ES-I3 (cell line): ENCODE data around the gene HOXD11.

Experiments
- H3K36me3 ChIP-seq: 2 replicates; pipeline ENCODE4 v1.6.1; 2013; ENCODE audit warnings: mild to moderate bottlenecking, low read length, control low read depth, moderate library complexity; ENCODE audit not compliant: insufficient read depth
- H3K4me1 ChIP-seq: 2 replicates; pipeline ENCODE4 v1.6.1; 2013; ENCODE audit warnings: mild to moderate bottlenecking, control low read depth, low read length; ENCODE audit not compliant: insufficient read depth
- H3K9ac ChIP-seq: 2 replicates; pipeline ENCODE4 v1.6.1; 2013; ENCODE audit warnings: low read depth, mild to moderate bottlenecking, low read length, moderate library complexity
- H3K9me3 ChIP-seq: 2 replicates; pipeline ENCODE4 v1.6.1; 2013; ENCODE audit warnings: mild to moderate bottlenecking, low read length, moderate library complexity; ENCODE audit not compliant: control insufficient read depth, insufficient read depth

Gene HOXD11

DNA sequence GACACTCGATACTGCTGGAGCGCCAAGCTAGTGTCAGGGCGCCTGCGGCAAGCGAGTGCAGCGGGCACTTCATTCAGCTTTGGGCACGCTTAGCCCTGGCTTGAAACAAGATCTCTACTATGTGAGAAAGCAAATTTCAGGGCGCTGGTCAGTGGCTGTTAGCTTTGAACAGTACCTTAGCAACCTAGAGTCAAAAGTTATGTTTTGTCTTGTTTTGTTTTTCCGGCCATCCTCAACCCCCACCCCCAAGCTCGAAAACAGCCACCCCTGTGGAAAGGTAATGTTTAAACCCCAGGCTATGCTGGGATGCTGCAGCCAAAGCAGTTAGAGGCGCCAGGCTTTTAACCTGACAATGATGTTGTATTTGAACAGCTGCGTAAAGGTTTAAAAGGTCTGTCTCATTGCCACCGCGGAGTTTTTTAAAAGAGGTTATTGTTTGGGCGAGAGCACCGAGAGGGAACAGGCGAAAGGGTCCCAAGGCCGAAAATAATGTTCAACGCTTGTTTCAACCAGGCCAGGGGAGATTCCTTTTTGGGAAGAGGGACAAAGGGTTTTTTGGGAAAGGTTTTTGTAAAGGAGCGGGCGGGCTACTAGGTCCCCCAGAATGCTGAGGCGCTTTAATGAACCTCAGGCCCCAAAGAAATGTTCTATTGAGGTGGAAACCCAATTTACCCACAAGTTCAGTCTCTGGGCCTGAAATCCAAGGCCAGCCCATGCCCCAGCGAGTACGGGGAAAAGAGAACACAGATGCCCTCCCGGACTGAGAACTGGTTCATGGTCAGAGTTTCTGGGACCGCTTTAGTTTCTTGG, 7.2 kb downstream of the HOXD11 start:
- H3K36me3 ChIP-seq, result no peaks in the 10 kb centered on the region

DNA sequence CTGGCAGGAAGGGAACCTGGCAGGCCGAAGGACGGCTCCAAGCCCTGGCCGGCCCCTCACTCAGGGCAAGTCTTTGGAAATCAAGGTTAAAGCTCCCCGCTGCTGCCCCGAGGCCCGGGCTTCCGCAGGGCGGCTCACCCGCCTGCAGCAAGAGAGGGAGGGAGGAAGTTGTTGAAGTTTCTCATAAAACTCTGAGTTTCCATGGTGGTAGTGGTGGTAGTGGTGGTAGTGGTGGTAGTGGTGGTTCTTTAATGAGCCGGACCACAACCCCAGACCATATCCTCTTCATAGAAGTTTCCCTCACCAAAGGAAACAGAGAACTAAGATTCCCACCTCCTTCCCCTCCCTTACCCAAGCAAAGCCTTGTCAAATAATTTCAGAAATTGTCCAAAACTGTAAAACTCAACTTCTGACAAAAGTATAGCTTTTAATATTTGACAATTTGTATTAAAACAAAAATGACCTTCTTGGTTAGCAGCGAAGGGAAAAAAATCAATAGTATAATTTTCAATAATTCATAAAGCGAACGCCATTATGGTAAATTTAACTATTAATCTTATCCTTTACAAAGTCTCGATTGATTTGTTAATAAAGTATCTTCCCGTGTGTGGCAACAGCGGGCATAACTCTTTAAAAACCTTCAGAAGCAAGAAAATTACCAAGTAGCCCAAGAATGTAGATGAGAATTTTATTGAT, 8.0 kb downstream of the HOXD11 start:
- Histone ChIP-seq H3K4me1 (no peaks in the 10 kb centered on the region), H3K36me3 (no peaks in the 10 kb centered on the region), H3K9ac (no peak overlapping the region), H3K9me3 (no peaks in the 10 kb centered on the region; the same call in 1 of the 2 replicates)

More for the DNA sequence above, 7.2 kb downstream of the HOXD11 start:
- Histone ChIP-seq H3K4me1 (no peaks in the 10 kb centered on the region), H3K9me3 (no peaks in the 10 kb centered on the region; the same call in 1 of the 2 replicates), H3K9ac (no peak overlapping the region)

DNA sequence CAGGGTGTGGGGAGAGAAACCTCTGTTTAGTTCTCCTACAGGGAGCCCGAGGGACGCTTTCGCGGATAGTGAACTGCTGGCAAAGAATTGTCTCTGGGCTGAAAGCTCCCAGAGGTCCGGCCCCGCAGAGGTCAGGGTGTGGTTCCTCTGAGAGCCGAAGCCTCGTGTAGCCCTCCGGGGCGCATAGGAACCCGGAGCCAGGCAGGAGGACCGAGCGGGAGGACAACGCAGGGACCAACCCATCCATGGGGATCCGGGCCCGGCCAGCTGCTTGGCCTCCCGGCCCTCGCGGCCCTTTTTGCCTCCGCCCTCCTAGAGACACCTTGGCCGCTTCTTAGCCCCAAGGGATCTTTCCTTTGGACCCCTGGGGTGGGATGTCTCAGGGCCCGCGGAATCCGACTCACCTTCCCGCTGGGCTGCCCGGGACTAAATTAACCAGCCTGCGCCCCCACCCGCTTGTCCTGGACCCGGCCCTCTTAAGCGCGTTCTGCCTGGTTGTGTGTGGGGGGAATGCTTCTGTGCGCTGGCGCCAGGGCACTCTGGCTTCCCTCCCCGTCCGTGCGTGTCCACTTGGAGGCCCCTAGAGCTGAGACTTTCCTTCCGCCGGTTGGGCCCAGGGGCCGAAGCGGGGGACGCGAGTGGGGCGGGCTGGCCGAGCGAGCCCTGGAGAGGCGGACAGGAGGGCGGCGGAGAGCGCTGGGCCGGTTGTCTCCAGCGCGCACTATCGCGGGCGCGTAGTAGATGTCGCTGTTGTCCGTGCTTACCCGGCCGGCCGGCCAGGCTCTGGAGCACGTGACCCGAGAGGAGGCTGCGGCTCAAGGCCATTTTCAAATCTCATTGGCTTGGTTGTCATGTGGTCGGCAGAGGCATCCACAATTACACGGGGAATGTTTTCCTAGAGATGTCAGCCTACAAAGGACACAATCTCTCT, 9.1 kb downstream of the HOXD11 start, which contains the start of gene HOXD10:
Gene HOXD10 (plus strand): TSS at position 896 of the 931 bp plus-strand sequence. CDS start 56 bp downstream, outside the sequence.
- peak within 1 kb of the TSS; percentile 30; the same call in 1 of the 2 replicates for H3K9ac ChIP-seq
- no peaks in the 10 kb centered on the region for H3K36me3 ChIP-seq
- H3K9me3 ChIP-seq, result no peaks in the 10 kb centered on the region; the same call in 1 of the 2 replicates
- H3K4me1 ChIP-seq, result no peaks in the 10 kb centered on the region

DNA sequence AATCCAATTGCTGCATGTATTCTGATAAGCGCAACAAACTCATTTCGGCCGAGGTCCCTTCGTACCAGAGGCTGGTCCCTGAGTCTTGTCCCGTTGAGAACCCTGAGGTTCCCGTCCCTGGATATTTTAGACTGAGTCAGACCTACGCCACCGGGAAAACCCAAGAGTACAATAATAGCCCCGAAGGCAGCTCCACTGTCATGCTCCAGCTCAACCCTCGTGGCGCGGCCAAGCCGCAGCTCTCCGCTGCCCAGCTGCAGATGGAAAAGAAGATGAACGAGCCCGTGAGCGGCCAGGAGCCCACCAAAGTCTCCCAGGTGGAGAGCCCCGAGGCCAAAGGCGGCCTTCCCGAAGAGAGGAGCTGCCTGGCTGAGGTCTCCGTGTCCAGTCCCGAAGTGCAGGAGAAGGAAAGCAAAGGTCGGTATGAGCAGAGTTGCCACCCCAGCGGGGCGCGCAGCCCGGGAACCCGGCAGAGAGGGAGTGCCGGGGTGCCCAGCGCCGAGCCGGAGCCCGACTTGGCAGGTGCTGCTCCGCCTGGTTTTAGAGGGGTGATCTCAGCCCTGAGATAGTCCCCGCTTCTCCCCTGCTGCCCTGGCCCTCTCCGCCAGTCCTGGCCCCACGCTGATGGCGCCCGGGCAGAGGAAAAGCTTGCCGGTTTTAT, 10.2 kb downstream of the HOXD11 start:
- H3K36me3 ChIP-seq, result no peaks in the 10 kb centered on the region
- H3K9ac ChIP-seq, result no peak overlapping the region
- no peaks in the 10 kb centered on the region; the same call in 1 of the 2 replicates for H3K9me3 ChIP-seq
- no peaks in the 10 kb centered on the region for H3K4me1 ChIP-seq

DNA sequence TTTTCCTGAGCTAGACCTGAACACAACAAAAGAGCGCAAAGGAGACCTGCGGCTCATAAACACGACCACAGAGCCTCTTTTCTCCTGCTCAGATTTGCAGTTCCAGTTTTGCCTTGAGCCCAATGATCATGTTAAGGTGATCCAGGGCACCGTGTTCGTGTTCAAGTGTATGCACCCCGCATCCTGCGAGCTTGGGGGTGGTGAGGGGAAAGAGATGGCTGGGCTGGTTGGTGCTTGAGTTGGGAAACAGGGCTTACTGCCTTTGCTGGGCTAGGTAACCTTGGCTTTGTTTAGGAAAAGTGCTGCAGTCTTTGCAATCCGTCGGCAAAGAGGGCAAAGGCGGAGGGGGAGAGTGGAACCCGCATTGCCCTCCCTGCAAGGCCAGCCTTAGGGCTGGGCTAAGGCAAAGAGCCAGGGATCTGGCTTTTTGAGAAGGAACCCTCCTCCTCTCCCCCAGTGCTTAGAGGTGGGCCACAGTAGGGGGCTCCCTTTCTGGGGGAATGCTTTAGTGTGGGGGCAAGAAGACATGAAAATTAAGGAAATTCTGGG, 10.8 kb downstream of the HOXD11 start:
- no peaks in the 10 kb centered on the region for H3K4me1 ChIP-seq
- H3K9ac ChIP-seq, result no peak overlapping the region
- no peaks in the 10 kb centered on the region; the same call in 1 of the 2 replicates for H3K9me3 ChIP-seq
- H3K36me3 ChIP-seq, result no peaks in the 10 kb centered on the region

DNA sequence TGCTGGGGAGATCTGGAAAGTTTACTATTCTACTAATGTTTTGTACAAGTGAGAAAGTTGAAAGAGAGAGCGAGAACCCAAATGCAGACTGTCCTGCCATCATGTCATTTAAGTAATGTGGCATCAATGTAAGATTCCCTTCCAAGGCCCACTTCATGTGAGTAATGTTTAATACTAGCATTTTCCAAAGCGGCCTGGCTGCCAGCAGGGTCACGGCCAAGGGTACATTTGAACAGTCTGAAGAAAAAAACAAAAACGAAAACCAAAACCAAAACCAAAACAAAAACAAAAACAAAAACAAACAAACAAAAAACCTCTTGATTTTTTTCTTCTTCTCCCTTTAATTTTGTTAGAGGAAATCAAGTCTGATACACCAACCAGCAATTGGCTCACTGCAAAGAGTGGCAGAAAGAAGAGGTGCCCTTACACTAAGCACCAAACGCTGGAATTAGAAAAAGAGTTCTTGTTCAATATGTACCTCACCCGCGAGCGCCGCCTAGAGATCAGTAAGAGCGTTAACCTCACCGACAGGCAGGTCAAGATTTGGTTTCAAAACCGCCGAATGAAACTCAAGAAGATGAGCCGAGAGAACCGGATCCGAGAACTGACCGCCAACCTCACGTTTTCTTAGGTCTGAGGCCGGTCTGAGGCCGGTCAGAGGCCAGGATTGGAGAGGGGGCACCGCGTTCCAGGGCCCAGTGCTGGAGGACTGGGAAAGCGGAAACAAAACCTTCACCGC, 11.7 kb downstream of the HOXD11 start:
- no peak overlapping the region for H3K9ac ChIP-seq
- H3K36me3 ChIP-seq, result no peaks in the 10 kb centered on the region
- no peaks in the 10 kb centered on the region for H3K4me1 ChIP-seq
- H3K9me3 ChIP-seq, result no peaks in the 10 kb centered on the region; the same call in 1 of the 2 replicates

DNA sequence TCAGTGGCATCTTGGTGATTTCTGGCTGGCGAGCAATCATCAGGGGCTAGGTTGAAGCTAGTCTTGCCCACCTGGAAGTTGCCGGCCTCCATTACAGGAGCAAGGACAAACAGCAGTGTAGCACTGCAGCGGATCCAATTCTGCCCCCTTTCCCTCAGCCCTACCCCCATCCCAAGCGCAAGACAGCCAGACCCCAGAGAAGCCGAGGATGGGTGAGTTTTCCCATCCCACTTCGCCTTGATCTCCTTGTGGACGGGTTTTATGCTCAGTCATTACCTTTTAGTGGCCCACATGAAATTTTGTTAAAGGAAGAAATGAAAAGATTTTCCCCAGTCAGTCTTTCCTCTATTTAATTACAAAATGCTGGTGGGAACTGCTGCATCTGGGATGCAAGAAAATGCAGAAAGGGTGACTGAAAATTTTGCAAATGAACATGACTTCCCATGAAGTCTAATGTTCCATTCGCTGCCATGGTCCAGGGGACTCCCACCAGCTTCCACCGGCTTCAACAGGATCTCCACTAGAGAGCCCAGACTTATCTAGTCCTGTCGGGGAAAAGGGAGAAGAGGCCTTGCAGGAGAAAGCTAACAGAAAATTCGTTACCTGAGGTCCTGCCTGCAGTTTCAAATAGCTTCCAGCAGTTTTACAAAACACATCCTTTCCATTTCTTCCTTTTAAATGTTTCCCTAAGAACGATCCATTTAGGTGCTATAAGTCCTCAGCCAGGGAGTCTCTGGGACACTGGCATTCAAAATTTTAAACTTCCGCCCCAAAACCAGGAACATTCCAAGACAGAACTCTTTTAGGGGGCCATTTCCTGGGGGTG, 13.5 kb downstream of the HOXD11 start:
- no peaks in the 10 kb centered on the region for H3K4me1 ChIP-seq

DNA sequence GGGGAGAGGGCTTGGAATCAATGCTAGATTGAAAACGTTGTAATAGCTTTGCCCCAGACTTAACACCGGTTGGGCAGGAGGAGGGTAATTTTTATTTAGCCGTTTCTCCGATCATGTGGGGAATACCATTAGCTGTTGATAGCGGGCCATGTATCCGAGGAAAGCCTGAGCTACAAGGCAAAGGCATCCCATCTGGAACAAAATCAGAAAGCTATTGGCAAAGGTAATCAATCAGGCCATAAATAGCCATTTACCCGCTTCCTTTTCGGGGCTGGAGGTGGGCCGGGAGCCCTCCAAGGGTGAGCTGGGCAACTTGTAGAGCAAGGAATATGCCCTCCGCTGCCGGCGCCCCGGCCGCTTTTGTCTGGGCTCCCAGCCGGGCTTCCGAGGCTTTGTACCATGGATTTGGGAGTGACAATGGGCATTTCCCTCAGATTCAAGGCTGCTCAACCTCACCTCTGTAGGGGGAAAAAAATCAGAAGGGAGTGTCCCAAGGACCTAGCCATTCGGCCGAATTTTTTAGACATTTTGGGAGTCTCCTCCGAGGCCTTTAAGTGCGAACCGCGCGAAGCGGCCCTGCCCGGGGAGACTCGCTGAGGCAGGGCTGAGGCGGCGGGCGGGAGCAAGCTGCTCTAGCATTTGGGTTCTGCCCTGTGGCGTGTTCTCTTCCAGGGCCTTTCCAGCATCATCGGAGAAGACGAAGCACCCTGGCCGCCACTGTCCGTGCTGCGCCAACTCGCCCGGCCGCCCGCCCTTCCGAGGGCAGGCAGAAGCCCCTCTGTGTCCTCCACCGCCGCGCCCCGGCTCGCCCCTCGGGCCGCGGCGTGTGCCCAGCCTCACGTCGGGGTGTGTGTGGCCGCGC, 14.3 kb downstream of the HOXD11 start:
- Histone ChIP-seq H3K9ac (no peak overlapping the region), H3K36me3 (no peaks in the 10 kb centered on the region), H3K9me3 (no peaks in the 10 kb centered on the region; the same call in 1 of the 2 replicates), H3K4me1 (no peaks in the 10 kb centered on the region)

More for the DNA sequence above, 13.5 kb downstream of the HOXD11 start:
- H3K9ac ChIP-seq, result no peak overlapping the region
- H3K9me3 ChIP-seq, result no peaks in the 10 kb centered on the region; the same call in 1 of the 2 replicates
- no peaks in the 10 kb centered on the region for H3K36me3 ChIP-seq

DNA sequence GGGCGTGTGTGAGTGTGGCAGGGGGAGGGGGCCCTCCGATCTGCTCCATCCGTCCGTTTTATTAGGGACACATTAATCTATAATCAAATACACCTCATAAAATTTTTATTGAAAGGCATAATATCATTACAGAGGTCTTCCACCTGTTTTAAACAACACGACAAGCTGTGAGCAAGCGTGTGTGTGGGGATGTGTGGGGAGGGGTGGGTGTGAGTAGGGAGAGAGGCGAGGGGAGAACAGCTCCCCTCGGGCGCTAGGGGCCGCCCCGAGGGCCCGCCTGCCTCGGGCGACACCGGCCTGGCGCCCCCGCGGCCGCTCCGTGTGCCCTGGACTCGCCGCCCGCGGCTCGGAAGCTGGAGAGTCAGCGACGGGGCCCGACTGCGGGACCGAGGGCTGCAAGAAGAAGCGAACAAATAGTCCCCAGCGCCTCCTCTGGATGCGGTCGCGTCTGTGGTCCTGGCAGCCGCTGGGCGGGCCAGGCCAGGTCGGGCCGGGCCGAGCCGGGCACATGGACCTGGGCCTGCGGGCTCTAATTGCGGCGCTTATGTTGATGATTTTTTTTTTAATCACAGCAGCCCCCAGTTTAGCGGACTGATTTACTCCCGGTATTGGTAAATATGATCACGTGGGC, 15.1 kb downstream of the HOXD11 start:
- Histone ChIP-seq H3K36me3 (no peaks in the 10 kb centered on the region), H3K9me3 (no peaks in the 10 kb centered on the region), H3K4me1 (no peaks in the 10 kb centered on the region), H3K9ac (peak overlapping the region; percentile 24; the same call in 1 of the 2 replicates)

DNA sequence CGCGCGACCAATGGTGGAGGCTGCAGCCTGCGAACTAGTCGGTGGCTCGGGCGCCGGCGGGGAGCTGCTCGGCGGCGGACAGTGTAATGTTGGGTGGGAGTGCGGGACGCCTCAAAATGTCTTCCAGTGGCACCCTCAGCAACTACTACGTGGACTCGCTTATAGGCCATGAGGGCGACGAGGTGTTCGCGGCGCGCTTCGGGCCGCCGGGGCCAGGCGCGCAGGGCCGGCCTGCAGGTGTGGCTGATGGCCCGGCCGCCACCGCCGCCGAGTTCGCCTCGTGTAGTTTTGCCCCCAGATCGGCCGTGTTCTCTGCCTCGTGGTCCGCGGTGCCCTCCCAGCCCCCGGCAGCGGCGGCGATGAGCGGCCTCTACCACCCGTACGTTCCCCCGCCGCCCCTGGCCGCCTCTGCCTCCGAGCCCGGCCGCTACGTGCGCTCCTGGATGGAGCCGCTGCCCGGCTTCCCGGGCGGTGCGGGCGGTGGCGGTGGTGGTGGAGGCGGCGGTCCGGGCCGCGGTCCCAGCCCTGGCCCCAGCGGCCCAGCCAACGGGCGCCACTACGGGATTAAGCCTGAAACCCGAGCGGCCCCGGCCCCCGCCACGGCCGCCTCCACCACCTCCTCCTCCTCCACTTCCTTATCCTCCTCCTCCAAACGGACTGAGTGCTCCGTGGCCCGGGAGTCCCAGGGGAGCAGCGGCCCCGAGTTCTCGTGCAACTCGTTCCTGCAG, 15.8 kb downstream of the HOXD11 start, which contains the start of gene HOXD9:
Gene HOXD9 (plus strand): TSS at position 37 of the 728 bp plus-strand sequence. CDS start 50 bp downstream, at position 87.
- no peaks in the 10 kb centered on the region for H3K9me3 ChIP-seq
- H3K36me3 ChIP-seq, result no peaks in the 10 kb centered on the region
- peak within 1 kb of the TSS; percentile 24; the same call in 1 of the 2 replicates for H3K9ac ChIP-seq
- no peaks in the 10 kb centered on the region for H3K4me1 ChIP-seq
